ENCODE measurements around the gene PALLD.

The PALLD gene

GRCh38 chr4:168852933-168853713 is 356.3 kb downstream of the PALLD start:
- H3K27ac Mint-ChIP-seq: peak overlapping the region; percentile 21 to 82 (median 24)
- H3K36me3 Mint-ChIP-seq (ENCODE audit: low read depth): peaks cover 49% of the 10 kb centered on the region
- no peaks in the 10 kb centered on the region for H3K9me3 Mint-ChIP-seq
- TF ChIP-seq, protein P1, sequence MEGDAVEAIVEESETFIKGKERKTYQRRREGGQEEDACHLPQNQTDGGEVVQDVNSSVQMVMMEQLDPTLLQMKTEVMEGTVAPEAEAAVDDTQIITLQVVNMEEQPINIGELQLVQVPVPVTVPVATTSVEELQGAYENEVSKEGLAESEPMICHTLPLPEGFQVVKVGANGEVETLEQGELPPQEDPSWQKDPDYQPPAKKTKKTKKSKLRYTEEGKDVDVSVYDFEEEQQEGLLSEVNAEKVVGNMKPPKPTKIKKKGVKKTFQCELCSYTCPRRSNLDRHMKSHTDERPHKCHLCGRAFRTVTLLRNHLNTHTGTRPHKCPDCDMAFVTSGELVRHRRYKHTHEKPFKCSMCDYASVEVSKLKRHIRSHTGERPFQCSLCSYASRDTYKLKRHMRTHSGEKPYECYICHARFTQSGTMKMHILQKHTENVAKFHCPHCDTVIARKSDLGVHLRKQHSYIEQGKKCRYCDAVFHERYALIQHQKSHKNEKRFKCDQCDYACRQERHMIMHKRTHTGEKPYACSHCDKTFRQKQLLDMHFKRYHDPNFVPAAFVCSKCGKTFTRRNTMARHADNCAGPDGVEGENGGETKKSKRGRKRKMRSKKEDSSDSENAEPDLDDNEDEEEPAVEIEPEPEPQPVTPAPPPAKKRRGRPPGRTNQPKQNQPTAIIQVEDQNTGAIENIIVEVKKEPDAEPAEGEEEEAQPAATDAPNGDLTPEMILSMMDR (IDR thresholded peaks at IDR 0.05; ENCODE audit: unreplicated experiment in 3 of 3): no peak
- H3K4me1 Mint-ChIP-seq: peaks cover 73% of the 10 kb centered on the region
- H3K27me3 Mint-ChIP-seq (ENCODE audit: low read depth): no peaks in the 10 kb centered on the region
- H3K4me3 Mint-ChIP-seq: no peak overlapping the region

DNA sequence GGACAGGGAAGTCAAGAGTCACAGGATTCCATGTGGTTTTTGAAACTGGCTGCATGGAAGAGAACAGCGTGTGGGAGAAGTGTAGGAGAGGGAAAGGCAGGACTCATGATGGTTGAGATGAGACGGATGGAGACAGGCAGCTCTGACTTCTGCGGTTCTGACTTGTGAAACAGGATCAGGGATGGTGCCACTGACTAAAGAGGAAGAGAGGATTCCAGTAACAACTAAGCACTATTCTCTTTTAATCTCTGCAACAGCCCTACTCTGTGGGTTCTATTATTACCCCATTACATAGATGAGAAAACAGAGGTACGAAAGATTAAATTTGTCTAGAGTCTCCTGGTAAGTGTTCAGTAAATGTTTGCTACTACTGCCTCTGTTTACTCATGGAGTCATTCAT is 356.9 kb downstream of the PALLD start:
- peaks cover 71% of the 10 kb centered on the region for H3K4me1 Mint-ChIP-seq
- no peaks in the 10 kb centered on the region for H3K9me3 Mint-ChIP-seq
- H3K4me3 Mint-ChIP-seq: no peak overlapping the region
- H3K27ac Mint-ChIP-seq: peak overlapping the region; percentile 21 to 82 (median 24)
- no peaks in the 10 kb centered on the region for H3K27me3 Mint-ChIP-seq (ENCODE audit: low read depth)
- peaks cover 49% of the 10 kb centered on the region for H3K36me3 Mint-ChIP-seq (ENCODE audit: low read depth)
- TF ChIP-seq, protein P1 (IDR thresholded peaks at IDR 0.05; ENCODE audit: unreplicated experiment in 3 of 3): no peak

DNA sequence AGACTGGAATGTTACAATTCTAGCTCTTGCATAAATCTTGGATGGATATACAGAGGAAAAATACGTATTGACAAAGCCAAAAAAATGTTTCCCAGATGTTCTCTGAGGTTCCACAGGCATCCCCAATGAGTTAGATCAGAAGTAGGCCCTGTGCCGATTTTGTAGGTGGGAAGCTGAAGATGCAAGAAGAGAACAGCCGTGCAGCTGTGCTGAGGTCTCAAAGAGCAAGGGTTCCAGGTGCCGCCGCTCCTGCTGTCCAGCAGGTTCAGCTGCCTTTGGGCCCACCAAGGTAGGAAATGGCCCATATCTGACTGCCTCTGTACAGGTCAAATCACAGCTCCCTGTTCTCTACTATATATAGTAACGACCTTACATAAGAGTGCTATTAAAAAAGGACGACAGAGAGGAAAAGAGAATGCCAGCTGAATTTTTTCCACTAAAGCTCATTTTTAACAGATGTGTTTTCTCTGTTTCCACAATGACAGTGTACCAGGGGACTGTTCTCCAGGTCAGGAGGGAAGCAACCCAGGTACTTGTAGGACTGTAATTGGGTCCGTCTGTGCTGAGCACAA is 357.6 kb downstream of the PALLD start:
- TF ChIP-seq, protein P1 (IDR thresholded peaks at IDR 0.05; ENCODE audit: unreplicated experiment in 3 of 3): no peak
- Mint-ChIP-seq H3K27ac (peak overlapping the region; percentile 21 to 82 (median 24)), H3K27me3 (ENCODE audit: low read depth) (no peaks in the 10 kb centered on the region), H3K36me3 (ENCODE audit: low read depth) (peaks cover 54% of the 10 kb centered on the region), H3K4me1 (peaks cover 71% of the 10 kb centered on the region), H3K9me3 (no peaks in the 10 kb centered on the region), H3K4me3 (no peak overlapping the region)

DNA sequence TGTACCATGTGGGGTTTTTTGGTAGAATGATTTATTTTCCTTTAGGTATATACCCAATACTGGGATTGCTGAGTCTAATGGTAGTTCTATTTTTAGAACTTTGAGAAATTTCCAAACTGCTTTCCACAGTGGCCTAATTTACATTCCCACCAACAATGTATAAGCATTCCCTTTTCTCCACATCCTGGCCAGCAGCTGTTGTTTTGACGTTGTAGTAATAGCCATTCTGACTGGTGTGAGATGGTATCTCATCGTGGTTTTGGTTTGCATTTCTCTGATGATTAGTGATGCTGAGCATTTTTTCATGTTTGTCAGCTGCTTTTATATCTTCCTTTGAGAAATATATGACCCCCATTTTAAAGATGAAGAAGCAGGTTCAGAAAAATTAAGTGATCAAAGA is 359.5 kb downstream of the PALLD start:
- TF ChIP-seq, protein P1 (IDR thresholded peaks at IDR 0.05; ENCODE audit: unreplicated experiment in 3 of 3): no peak
- H3K4me3 Mint-ChIP-seq: no peak overlapping the region
- H3K27me3 Mint-ChIP-seq (ENCODE audit: low read depth): no peaks in the 10 kb centered on the region
- peaks cover 58% of the 10 kb centered on the region for H3K36me3 Mint-ChIP-seq (ENCODE audit: low read depth)
- H3K9me3 Mint-ChIP-seq: no peaks in the 10 kb centered on the region
- peak overlapping the region; percentile 47 to 75 (median 59) for H3K27ac Mint-ChIP-seq
- peaks cover 69% of the 10 kb centered on the region for H3K4me1 Mint-ChIP-seq

- H3K36me3 Mint-ChIP-seq (ENCODE audit: low read depth): peaks cover 56% of the 10 kb centered on the region
- TF ChIP-seq, protein P1 (IDR thresholded peaks at IDR 0.05; ENCODE audit: unreplicated experiment in 3 of 3): no peak
- H3K4me3 Mint-ChIP-seq: no peak overlapping the region
- H3K4me1 Mint-ChIP-seq: peaks cover 70% of the 10 kb centered on the region
- H3K27me3 Mint-ChIP-seq (ENCODE audit: low read depth): no peaks in the 10 kb centered on the region
- peak overlapping the region in 2 of 3 experiments; percentile 75 to 91 for H3K27ac Mint-ChIP-seq
- no peaks in the 10 kb centered on the region for H3K9me3 Mint-ChIP-seq
These were observed 360.2 kb downstream of the PALLD start for GRCh38 chr4:168857009-168857408.

Measured in nephron (organoid).